Measurements from ENCODE around the gene UBR2. TPM values are rescaled to one million over a fixed set of nuclear protein-coding genes. Genes with fewer than 3 reads are reported as not detected.
A peak's percentile ranks its signal among the peaks of the same experiment; 100 is the strongest.

The UBR2 gene
- total and polyA plus RNA-seq, 2 of the 4 experiments (the other 2 are of a cell fraction): 7.7 to 32.3 TPM

- POLR2A ChIA-PET (ENCODE audit: unreplicated experiment): no interaction called here
- dilution Hi-C loops (cut with HindIII; ENCODE audit: low sequenced_read_pairs, unreplicated experiment): no loop called here
- 100% methylated on average over 1 of the region's 1 CpG; no CpG with 5 or more reads in 1 of the 2 experiments for WGBS, 2 experiments (ENCODE audit: extremely low coverage in 2 of 2, insufficient read length in 1 of 2)
Observed at GRCh38 chr6:42530296-42530695, 33.5 kb upstream of the UBR2 start.

More at GRCh38 chr6:42530296-42530695, 33.5 kb upstream of the UBR2 start:
- Histone ChIP-seq H2AFZ (replicated peaks; ENCODE audit: low read length, poor library complexity) (no peak overlapping the region), H2BK5ac (ENCODE audit: low read depth, low read length, poor library complexity, severe bottlenecking) (no peak overlapping the region), H3K4me3 (ENCODE audit: insufficient read depth, low read depth, low read length) (no peak overlapping the region), H2AK5ac (ENCODE audit: low read depth, low read length) (no peak overlapping the region), H3K56ac (ENCODE audit: extremely low read depth, insufficient read depth, low read length) (no peak overlapping the region), H3K23ac (ENCODE audit: low read depth, low read length) (no peak overlapping the region), H2BK15ac (ENCODE audit: low read depth, low read length) (no peak overlapping the region), H4K5ac (ENCODE audit: low read depth, low read length) (no peak overlapping the region), H3K18ac (ENCODE audit: low read depth, low read length) (no peak overlapping the region), H4K20me1 (ENCODE audit: insufficient read depth, low read length) (no peaks in the 10 kb centered on the region), H3K9ac (ENCODE audit: low read depth, low read length) (no peak overlapping the region), H3K14ac (replicated peaks; ENCODE audit: low read depth, low read length) (no peak overlapping the region), H3K27ac (ENCODE audit: insufficient read depth, low read length) (no peak overlapping the region), H3K27me3 (ENCODE audit: control insufficient read depth, insufficient read depth, low read length) (no peaks in the 10 kb centered on the region), H2BK20ac (ENCODE audit: low read depth, low read length) (0 out of 2 replicates have a peak overlapping the region, but pooled peaks have one; percentile 28), H3K4me1 (ENCODE audit: control insufficient read depth, insufficient read depth, low read length) (no peaks in the 10 kb centered on the region; the same call in 1 of the 2 replicates), H3K4ac (ENCODE audit: low read depth, low read length) (no peak overlapping the region), H4K8ac (ENCODE audit: low read depth in 2 of 2, low read length in 2 of 2) (no peak overlapping the region), H2AK9ac (replicated peaks; ENCODE audit: low read depth, low read length, poor library complexity) (peak overlapping the region; percentile 28), H3K4me2 (ENCODE audit: low read depth, low read length) (no peak overlapping the region), H2BK120ac (ENCODE audit: low read depth, low read length) (no peak overlapping the region), H3K9me3 (ENCODE audit: control insufficient read depth, insufficient read depth, low read length) (no peaks in the 10 kb centered on the region), H3K36me3 (ENCODE audit: control insufficient read depth, insufficient read depth, low read length) (no peaks in the 10 kb centered on the region), H4K91ac (ENCODE audit: insufficient read depth, low read depth, low read length) (no peak overlapping the region), H3K9me1 (ENCODE audit: insufficient read depth, low read length) (no peaks in the 10 kb centered on the region), H3K79me1 (ENCODE audit: low read depth in 1 of 2, low read length in 2 of 2) (no peaks in the 10 kb centered on the region)
- intact Hi-C loops (cut with micrococcal nuclease) (no loop called here), in situ Hi-C loops (cut with MboI; ENCODE audit: low sequenced_read_pairs) (no loop called here)
- ATAC-seq (ENCODE audit: low read depth): no peak
- DNase-seq: no peak
- no TSS peak for BruUV-seq (replicated peaks)
- CTCF ChIA-PET: no interaction called here
- TF ChIP-seq SMC3 (IDR thresholded peaks at IDR 0.05; ENCODE audit: low read depth, low read length): no peak
- TF ChIP-seq MXI1 (IDR thresholded peaks at IDR 0.05; ENCODE audit: borderline replicate concordance, low read depth, low read length): no peak
